Muscle of back (tissue), 11 donors: ENCODE measurements around the gene RFX4. TPM values are rescaled to one million over a fixed set of nuclear protein-coding genes. Genes with fewer than 3 reads are reported as not detected.
"Not testable (repeated sequence)": the region's sequence is repeated elsewhere in the genome, so short reads cannot be mapped to it uniquely, and the experiment has no call there.

Experiments used
- DNase-seq, 3 donors: peaks; one replicate each; pipeline versions ENCODE4 v3.0.0 to v3.0.0-alpha.2; 2013
- polyA plus RNA-seq, 10 donors: library from polyadenylated mRNA; unstranded; fragments of 120-200 nt; gene quantifications; one replicate each; pipeline ENCODE4 v1.2.1, GENCODE V29; 2013; ENCODE audit not compliant: insufficient read length in 10 of 10

Gene RFX4
- polyA plus RNA-seq, 10 donors, result 0.05 to 0.39 (median 0.14) TPM; not detected in 2

DNA sequence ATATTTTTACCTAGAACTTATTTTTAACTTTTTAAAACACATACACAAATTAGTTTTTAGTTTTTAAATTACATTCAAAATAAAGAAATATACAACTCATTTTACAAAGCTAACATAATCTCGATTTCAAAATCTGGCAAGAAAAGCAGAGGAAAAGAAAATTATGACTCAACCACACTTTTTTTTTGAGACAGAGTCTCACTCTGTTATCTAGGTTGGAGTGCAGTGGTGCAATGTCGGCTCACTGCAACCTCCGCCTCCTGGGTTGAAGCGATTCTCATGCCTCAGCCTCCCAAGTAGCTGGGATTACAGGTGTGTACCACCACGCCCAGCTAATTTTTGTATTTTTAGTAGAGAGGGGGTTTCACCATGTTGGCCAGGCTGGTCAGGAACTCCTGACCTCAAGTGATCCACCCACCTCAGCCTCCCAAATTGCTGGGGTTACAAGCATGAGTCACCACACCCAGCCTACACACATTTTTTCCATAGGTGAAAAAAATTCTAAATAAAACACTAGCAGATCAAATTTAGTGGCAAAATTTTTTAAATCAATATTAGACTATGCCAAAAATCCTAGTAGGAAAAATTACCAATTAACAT, 143.9 kb downstream of the RFX4 start:
- DNase-seq, result not testable (repeated sequence)

DNA sequence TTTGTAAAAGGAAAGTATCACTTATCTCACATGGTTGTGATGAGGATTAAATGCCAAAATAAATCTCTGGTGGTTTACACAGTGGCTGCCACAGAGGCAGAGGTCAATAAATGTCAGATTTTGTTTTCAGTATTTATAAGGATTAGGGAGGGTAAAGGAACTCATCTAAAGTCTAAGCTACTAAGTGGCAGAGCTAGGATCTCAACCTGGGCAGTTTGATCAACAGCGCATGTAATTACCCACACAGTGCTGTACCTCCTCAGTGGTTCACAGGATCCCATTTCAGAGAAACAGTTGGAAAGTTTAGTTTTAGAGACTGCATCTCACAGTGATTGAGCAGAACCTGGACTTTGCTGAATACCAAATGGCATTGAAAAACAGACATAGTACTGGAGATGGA, 146.8 kb downstream of the RFX4 start:
- no peak for DNase-seq

DNA sequence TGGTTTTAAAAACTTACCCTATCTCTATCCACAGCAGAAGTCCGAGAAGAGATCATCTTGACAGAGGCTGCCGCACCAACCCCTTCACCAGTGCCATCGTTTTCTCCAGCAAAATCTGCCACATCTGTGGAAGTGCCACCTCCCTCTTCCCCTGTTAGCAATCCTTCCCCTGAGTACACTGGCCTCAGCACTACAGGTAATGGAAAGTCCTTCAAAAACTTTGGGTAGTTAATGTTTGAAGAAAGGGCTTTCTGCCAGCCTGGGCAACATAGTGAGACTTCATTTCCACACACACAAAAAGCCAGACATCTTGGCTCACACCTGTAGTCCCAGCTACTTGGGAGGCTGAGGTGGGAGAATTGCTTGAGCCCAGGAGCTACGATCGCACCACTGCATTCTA, 150.1 kb downstream of the RFX4 start:
- no peak for DNase-seq

DNA sequence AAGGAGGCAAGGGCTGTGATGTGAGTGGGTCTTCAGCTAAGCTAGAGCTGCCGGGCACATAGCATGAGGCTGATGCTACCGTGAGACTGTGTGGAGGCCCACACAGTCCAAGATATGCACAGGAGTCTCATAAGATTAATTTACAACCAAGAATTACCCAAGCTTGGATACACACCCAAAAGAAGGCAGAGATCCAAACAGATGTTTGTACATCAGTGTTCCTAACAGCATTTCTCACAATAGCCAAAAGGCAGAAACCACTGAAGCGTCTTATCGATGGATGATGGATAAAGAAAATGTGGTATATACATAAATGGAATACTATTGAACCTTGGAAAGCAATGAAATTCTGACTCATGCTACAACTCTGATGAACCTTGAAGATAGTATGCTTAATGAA, 150.9 kb downstream of the RFX4 start:
- peak; percentile 20 to 75 (median 33) for DNase-seq

DNA sequence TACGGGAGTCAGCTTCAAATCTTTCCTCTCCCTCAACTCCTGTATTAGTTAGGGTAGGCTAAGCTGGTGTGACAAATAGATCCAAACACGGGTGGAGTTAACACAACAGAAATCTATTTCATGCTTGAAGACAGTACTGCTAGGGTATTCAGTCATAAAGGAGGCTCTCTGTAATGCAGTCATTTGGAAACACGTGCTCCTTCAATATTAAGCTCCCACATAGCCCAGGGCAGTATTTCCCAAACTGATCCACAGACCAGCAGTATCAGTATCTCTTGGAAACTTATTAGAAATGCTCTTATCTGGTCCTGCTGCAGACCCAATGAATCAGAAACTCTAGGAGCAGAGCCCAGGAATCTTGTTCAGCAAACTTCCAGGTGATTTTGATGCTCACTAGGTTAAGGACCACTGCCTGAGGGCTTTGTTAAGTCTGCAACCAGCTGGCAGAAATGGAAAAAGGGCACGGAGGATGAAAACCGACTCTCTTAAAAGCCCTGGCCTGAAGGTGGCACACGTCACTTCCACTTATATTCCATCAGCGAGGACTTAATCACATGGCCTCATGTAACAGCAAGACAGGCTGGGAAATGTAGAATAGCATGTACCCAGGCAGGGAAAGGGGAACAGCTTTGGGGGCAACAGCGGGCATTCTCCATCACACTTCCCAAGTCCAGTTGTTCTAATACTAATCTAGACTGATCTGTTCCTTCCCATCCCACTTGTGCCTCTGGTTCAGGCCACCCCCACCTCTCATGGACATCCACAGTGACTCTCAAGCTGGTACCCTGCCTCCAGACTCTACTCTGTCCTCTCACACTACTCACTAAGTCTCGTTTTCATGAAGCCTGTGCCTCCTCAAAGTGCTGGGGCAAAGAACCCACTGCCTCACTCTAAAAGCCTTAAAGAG, 153.5 kb downstream of the RFX4 start:
- no peak for DNase-seq

DNA sequence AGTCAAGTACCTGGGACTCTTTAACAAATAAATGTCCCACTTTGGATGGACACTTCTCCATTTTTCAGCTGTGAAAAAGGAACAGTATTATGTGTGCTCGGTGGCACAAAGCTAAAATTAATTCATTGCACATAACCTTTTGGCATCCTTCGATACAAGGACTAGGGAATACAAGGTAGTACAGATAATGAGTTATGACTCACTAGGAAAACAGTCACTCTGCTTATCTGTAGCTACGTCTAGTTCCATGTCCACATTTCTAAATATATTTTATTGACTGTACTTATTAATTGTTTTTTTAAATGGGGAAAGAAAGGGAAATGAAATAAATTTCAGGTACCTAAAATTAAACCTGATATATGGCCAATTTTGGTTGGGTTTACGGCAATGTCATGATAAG, 156.5 kb downstream of the RFX4 start:
- no peak for DNase-seq

DNA sequence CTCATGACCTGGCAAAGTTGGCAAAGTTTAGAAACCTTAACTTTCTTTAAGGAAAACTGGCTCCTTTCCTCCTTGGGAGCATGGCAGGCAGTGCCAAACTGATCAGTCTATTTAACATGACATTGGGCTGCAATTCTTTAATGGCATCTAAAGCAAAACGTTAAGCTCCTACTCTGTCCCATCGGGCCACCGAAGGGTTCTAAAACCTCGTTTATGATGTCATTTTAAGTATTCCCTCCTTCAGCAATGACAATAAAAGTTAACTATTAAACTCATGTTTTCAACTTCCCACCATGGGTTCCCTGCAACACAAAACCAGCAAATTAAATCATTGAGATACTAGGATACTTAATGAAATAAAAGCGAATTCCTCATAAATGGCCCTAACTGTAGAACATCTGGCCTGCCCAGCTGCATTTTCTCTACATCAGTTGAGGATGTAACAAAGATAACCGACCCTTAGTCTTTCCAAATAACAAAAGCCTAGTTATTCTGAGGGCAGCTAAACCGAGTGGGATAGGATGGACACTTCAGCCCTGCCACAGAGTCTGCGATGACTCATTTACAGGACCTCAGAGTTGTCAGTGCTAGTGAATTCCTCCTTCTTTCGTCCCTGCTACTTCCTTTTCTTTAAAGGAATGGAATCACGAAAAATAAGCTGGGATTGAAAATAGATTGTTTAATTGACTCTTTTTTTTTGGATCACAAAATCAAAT, 157.2 kb downstream of the RFX4 start:
- DNase-seq, result no peak

DNA sequence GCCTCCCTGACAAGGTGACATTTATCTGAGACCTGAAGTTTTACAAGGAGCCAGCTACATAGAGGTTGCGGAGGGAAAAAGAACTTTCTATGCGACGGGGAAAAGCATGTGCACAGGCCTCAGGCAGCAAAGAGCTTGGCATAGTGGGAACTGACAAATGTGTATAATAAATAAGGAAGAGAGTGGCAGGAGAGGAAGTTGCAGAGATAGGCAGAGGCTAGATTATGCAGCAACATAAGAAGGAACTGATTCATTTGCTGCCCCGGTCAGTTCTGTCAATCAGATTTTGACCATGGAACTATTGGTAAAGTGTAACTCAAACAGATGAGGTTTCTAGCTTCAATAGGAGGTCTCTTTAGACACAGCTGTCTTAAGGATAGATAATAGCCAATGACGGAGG, 158.0 kb downstream of the RFX4 start:
- no peak for DNase-seq

DNA sequence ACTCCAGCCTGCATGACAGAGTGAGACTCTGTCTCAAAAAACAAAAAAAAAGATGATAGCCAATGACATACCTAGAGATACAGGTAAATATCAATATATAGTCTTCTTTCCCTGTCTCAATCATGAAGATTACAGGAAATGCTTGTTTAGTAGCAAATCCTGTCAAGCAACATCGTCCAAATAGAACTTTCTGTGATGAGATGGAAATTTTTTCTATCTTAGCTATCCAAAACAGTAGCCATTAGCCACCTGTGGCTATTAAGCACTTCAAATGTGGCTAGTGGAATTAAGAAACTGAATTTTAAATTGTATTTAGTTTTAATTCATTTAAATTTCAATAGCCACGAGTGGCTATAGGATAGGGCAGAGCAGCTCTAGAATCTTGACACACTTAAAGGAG, 158.4 kb downstream of the RFX4 start:
- no peak for DNase-seq

DNA sequence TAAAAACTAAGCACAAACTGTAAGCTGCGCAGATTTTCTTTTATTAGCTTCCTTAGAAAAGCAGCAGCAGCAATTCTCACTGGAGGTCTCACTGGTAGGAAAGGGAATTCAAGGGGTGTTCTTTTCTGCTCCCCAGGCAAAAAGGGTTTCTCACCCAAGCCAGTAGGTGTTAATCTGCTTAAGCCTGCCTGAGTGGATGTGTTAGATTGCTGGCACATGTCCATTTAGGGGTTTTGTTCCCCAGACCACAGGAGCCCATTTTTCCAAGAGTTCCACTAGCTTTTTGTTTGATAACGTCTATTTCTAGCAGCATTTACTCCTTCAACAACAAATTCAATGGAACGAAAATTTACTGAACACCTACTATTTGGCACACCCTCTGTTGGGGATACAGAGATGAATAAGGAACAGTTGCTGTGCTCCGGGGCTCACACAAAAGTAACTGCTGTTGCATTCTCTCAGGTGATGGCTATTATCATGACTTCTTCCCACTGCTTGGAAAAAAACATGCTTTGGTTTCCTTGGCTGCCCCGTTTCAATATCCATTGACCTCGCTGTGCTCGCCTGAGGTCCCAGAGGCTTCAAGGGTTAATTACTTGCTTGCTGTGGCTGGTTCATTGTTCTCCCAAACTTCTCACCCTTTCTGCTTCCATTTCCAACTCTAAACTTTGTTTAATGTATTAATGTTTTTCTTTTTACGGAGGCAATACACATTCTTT, 160.6 kb downstream of the RFX4 start:
- DNase-seq, result no peak

DNA sequence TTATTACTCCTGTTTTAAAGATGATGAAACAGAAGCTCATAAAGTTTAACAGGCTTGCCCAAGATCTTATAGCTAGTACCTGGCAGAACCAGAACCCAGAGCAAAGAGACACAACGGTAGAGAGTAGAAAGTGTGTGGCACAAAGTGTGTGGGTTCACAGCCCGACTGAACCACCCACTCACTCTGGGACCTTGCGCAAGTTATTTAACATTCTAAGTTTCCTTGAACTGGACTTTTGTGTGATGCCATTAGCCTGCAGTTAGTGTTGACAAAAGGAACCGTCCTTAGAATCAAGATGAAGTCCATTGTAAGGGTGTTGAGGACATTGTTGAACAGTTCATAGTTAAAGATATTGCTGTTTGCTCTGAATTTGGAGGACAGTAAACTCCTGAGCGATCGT, 161.8 kb downstream of the RFX4 start:
- DNase-seq, result no peak

DNA sequence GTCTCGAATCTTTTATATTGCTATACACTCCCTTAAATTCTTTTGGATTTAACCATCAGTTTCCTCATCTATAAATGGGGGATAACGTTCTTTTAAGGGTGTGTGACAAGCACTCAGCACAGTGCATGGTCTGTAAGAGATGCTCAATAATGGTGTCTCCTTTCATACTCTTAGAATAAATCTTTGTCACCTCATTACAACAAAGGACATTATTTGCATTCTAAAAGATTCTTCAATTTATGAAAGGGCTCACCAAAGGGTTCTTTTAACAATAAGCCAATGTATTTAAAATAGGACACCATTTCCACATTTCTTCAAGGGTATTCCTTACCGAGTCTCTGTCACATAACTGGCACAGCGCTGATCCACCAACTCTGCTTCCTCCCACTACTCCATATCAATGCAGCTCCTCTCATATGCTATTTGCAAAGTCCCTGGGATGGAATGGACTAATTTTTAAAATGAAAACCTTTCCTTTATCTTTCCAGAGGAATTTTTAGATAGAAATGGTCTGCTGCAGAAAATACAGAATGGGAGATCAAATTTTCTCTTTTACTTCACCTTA, 162.5 kb downstream of the RFX4 start:
- no peak for DNase-seq

DNA sequence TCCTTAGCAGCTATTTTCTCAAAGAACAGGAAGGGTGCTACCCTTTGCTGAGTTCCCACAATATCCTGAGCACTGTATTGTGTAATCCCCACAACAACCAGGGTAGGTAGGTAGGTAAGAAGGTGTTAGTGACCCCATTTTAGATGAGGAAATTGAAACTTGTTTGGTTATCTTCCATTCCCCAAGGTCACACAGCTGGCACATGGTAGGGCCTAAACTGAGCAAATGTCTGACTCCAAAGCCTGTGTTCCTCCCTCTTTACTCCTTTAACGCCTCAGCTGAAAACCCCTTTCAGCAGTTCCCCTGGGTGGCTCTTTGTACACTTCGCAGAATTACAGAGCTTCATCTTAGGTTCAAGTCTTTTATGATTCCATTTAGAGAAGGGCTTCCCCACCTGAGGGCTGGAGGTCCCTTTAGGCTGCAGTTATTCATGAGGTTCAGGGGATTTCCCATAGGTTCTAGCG, 165.2 kb downstream of the RFX4 start:
- DNase-seq, result no peak

DNA sequence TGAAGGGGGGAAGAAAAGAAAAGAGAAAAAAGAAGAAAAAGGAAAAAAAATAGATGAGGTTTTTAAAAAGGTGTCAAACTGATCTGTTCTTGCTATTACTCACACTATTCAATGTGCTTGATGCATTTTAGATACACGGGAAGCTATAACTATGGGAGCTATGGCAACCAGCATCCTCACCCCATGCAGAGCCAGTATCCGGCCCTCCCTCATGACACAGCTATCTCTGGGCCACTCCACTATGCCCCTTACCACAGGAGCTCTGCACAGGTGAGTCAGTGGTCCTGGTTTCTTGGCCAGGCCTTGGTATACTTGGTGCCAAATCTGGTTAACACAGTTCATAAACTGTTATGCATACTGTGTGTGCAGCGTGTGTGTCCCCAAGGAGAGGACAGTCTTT, 167.7 kb downstream of the RFX4 start:
- no peak for DNase-seq

DNA sequence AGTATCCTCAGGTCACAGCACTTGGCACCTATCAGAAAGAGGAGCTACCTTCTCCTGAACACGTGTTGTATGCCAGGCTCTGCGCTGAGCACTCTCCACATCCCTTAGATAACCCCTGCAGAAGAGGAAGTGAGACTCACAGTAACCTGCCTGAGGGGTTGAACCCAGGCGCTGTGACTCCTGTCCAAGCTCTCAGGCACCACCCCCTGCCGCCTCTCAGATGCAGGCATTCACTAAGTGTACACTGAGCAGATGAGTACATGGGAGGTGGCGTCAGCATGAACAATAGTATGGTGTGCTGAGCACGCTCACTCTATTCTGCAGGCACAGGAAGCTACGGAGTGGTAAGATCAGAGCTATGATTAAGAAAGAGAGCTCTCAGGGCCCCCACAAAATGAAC, 170.7 kb downstream of the RFX4 start:
- DNase-seq, result no peak

DNA sequence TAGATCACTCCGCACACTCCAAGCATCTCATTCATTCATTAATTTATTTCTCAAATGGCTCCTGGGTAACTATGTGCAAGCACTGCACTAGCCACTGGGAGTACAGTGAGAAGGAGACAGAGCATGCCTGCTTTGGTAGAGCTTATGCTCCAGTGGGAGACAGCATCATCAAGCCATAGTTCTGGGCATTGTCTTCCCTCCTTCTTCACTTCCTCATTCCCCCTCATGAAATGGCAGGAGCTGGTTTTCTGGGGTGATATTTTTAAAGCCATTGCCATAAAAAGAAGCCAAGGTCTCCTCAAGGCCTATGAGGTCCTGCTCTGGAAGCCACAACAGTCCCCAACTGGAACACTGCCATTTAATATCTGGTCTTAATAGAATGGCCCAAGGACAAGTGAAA, 171.5 kb downstream of the RFX4 start:
- no peak for DNase-seq

DNA sequence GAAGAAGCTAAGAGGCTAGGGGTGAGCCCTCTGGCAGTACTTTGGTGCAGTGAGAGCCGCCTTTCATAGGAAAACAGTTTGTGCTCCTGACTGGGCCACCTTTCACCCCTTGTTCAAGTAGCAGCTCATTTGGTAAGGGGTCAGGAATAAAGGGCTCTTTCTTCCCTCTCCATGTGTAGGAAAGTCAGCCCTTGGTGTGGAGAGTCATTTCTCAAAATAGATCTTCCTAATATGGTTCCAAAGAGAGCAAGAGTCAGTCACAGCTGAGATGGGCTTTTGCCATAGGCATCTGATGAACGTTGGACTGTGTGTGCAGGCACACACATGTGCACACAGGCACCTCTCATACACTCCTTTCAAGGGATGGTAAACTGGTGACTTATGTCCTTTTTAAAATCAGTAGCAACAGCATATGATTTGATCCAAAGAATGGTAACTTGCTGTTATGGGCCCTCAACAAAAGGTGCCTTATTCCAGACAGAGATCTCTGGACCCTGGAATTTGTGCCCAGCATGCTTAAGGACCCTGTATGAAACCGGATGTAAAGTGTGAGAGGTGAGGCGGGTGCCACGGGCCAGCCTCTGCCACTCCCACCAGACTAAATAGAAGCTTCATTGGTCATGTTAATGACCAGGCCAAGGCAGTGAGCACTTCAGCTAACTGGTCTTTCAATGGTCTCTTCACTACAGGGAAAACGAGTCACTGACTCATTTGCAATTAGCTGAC, 175.0 kb downstream of the RFX4 start:
- DNase-seq, result no peak

DNA sequence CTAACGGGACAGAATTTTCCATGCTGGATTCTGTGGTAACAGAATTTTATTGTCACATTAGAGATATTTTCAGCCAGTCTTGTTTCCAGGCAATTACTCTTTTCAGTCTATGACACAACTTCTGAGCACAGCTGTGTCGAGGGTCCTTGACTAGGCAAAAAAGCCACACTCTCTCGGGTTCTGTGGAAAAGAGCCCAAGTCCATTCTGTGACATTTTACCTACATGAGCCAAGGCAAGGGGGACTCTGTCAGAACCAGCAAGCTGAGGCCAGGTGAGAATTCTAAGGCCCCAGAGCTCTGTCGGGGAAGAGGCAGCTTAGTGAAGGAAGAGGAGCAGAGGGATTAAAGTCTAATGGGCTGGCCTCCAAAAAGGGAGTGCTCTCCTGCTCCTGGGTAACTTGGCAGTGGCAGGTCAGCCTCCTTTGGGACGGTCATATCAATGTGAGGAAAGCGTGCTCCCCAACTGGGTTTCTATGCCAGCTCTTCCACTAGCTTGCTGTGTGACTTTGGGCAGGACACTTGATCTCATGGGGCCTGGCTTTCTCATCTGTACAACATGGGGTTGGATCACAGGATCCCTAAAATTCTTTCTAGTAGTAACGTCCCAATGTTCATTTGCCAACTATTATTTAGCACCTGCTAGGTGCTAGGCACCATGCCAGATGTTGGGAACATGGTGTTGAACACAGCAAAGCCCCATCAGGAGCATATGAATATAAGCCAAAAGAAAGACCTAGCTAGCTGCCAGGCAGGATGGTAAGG, 175.7 kb downstream of the RFX4 start:
- DNase-seq, result no peak

DNA sequence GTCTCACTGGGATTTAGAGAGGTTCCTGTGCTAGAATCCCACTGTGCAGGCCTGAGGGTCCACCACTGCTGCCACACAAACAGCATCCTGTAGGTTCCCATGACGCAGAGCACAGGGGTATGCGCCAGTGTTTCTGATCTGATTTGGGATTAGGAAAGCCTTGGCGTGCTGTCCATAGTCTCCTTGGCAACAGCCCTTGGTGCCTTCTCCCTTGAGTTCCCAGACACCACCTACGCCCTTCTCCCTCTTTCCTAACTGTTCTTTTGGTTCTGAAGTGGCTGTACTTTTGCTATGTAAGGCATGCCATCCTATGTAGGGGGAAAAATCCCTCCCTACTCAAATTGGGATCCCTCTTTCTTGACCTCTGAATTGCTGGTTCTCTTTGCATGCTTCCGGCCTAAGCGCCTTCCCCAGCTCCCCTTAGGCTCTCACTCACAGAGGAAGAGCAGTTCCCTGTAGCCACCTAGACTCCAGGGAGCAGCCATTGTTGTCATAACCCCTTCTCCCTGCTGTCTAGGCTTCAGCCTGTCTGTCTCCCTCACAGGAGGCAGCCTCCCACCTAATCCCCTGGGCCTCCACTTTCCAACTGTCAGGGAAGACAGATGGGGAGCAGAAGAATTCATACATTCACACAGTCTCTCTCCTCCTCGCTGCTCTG, 176.9 kb downstream of the RFX4 start:
- DNase-seq, result peak in 1 of 3 donors; percentile 16

DNA sequence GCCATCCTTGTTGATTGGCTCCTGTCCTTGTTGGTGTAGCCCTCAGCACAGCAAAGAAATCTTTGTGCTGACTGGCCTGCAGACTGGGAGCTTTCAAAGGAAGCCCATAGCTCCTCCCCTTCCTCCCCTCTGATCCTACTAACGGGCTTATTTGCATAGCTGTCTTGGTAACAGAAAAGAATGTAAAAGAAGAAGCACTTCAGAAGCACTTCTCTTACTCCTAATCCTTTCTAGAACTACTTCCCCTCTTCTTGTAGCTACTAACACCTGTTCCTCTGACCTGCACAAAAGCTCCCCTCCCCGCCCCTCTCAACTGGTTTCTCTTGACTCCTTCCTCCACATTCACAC, 177.4 kb downstream of the RFX4 start:
- DNase-seq, result peak in 1 of 3 donors; percentile 34
